Measurements from ENCODE around the gene ZNF84.

DNA sequence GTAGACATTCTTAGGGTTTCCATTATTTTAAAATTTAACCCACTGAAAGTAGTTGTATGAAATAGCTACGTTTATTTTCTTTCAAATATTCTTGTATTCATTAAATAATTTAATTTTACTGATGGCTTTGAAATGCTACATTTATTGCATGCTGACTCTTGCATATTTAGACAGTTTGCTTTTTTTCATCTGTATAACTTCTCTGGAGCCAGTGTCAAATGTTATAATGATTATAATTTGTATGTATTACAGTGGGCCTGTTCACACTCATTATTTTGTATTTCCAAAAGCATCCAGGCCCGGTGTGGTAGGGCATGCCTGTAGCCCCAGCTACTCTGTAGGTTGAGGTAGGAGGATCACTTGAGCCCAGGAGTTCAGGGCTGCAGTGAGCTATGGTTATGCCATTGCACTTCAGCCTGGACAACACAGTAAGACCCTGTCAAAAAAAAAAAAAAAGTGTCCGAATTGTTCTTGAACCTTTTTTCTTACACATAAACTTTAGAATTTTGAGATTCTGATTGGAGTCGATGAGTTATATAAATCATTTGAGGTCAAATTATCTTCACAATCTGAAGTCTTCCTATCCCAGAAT, 905 bp downstream of the ZNF84 start:
- TF ChIP-seq EP300 (IDR thresholded peaks at IDR 0.05) (no peak), POLR2A (IDR thresholded peaks at IDR 0.05; ENCODE audit: low read depth) (no peak)
- TF ChIP-seq, protein P1, sequence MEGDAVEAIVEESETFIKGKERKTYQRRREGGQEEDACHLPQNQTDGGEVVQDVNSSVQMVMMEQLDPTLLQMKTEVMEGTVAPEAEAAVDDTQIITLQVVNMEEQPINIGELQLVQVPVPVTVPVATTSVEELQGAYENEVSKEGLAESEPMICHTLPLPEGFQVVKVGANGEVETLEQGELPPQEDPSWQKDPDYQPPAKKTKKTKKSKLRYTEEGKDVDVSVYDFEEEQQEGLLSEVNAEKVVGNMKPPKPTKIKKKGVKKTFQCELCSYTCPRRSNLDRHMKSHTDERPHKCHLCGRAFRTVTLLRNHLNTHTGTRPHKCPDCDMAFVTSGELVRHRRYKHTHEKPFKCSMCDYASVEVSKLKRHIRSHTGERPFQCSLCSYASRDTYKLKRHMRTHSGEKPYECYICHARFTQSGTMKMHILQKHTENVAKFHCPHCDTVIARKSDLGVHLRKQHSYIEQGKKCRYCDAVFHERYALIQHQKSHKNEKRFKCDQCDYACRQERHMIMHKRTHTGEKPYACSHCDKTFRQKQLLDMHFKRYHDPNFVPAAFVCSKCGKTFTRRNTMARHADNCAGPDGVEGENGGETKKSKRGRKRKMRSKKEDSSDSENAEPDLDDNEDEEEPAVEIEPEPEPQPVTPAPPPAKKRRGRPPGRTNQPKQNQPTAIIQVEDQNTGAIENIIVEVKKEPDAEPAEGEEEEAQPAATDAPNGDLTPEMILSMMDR (IDR thresholded peaks at IDR 0.05), result no peak
